Activated CD8-positive, alpha-beta memory T cell treated with anti-CD3 and anti-CD28 coated beads for 1 hour (primary cell): ENCODE measurements around the gene MEIOB.
"Not testable (repeated sequence)": the region's sequence is repeated elsewhere in the genome, so short reads cannot be mapped to it uniquely, and the experiment has no call there.

ENCODE experiments used
- DNase-seq, 2 donors: peaks; one replicate each; pipeline ENCODE4 v3.0.0-alpha.2; 2020; ENCODE audit warnings: low read depth in 1 of 2; ENCODE audit errors: extremely low read depth in 1 of 2

MEIOB gene

DNA sequence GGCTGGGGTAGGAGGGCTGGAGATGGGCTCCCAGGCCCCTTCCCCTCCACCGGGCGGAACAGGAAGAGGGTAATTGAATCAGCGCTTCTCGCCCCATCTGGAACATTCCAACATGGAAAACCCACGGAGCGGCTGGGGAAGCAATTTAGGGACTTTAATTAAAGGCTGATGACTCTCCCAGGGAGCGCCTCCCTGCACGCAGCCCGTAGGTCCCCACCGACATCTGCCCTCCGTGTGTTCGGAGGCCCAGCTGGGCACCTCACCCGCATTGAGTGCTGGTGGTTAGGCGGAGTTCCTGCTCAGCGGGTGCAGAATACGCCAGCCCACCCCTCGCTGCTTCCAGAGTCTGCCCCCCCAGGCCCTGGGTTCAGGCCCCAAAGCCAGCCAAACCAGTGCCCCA is 36.2 kb upstream of the MEIOB start:
- DNase-seq, result no peak

DNA sequence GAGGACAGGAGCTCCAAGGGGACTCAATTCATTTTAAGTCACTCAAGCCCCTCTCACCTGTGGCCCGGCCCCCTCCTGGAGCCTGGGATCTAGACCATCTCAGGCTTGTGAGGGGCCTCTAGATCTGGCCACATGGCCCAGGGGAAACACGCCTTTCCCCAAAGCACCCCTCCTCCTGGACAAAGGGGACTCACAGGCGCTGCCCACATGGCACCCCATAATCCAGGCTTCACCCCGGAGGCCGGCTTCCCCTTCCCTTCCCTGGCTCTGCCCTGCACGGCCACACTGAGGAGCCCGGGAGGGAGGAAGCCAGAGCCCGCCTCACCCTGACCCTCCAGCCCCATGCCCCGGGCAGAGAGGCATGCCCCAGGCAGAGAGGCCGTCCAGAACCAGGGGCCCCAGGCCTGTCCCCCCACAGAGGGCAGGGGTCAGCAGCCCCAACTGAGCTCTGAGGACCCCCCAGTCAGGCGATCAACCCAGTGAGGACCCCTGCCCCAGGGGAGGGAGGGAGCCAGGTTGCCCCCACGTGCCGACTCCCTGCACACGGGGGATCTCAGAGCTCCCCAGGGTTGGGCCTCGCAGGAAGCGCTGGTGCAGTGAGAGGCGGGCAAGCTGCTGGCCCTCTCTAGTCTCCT is 35.4 kb upstream of the MEIOB start:
- DNase-seq, result no peak

DNA sequence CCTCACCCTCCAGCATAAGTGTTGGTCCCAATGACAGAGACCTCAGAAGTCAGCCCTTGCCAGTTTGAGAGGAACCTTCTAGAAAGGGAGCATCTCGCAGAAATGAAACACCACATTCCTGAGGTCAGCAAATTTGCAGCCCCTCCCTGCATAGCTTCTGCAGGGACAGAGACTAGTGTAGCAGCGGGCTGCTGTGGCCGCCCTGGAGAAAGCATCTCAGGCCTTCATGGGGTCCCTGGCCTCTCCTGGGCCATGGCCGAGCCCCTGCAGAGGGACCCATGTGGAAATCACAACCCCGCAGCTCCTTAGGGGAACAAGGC is 34.8 kb upstream of the MEIOB start:
- no peak for DNase-seq

DNA sequence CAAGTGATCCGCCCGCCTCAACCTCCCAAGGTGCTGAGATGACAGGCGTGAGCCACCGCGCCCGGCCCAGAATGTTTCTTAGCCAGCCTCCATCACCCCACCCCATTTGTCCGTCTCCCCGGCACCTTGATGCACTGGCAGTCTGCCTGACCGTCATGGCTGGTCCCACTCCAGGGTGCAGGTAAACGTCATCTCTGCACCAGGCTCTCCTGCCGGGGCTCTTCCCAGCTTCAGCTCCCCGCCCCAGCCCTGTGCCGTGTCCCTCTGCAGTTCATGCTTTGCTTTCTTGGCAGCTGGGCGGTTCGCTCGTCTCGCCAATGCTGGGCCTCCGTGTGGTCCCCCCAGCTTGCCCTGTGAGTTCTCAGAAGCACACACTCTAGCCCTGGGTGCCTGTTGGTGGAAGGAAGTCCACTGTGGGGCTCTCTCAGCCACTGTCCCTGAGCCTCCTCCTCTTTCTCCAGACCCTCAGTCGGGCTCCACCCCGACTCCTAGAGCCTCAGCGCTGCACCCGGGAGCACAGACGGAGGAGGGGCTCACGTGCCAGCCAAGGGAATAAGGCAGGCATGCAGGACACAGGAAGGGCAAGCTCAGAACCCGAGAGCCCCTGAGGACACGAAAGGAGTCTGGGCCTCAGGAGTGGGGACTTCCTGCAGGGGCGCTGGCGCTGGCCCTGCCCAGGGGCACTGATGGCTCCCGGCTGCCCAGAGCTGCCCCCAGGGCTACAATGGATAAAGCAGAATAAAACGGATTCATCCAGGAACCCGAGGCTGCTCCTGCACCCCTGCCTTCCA is 34.3 kb upstream of the MEIOB start:
- no peak for DNase-seq

DNA sequence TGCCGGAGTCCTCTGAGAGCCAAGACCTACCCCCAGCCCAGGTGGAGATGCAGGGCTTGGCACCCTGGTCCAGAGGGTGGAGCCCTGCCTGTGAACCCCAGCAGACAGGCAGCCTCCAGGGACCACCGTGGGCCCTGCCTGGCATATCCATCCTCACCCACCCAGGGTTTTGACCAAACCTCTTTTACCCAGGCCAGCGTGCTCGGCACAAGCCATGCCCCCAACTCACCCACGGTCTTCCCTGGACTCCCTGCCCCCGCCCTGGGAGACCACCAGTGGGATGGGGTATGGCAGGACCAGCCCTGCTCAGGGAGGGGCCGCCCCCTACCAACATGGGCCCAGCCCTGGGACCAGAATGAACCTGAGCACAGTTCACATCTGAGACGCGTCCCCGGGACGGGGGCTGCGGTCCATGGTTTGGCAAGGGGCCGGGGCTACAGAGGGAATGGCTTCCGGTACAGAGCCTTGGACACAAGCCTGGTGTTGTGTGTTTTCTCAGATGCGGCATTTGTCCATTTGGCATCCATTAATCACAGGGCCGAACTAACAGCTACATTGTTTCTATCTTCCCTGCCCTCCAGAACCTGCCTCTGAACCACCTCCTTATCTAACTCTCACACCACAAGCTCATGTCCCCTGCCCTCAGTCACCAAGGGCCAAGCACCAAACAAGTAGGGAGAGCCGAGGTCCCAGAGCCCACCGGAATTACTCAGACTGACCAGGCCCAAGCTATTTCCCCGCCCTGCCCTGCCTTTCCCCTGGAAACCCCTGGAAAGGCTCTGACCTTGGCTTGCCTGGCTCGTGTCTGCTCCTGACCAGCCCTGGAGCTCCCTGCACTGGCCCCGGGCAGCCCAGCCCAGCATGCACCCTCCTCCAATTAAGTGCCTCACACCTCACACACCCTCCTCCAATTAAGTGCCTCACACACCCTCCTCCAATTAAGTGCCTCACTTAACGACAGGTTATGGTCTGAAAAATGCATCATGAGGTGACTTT is 32.2 kb upstream of the MEIOB start:
- DNase-seq, result no peak

DNA sequence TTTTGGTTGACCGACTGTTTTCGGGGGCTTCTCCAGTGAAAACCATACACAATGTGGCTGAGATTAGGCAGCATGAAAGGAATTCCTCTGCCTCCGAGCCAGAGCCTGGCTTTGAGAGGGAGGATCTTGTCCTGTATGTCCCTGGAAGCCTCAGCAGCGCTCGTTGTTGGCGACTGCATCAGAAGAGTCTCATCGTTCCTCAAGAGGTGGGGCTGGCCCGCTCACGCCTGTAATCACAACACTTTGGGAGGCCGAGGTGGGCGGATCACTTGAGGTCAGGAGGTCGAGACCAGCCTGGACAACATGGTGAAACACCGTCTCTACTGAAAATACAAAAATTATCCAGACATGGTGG is 31.2 kb upstream of the MEIOB start:
- no peak for DNase-seq

DNA sequence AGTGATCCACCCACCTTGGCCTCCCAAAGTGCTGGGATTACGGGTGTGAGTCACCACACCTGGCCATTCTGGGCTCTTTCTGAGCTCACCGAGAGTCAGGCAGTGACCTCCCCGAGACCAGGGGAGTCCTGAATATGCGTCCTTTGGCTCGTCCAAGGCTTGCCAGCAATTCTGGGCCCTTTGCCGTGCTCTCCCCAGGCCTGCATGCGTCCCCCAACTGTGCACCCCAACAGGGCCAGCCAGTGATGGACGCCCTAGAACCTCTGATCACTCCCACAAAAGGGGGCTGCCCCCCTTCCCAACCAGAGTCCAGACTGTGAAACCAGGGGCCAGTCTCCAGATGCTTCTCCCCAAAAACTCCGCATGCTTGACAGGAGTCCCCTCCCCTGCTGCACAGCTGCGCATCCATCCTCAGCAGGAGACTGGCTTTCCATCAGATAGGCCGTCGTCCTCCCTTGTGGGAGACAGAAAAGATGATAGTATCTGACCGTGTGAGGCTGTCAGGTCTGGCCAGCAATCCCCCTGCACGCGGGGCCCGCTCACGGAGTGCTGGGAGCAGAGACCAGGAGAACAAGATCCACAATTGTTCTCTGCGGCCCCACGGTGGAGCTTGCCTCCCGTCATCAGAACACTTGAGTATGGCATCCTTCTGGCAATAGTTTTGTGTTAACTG is 30.7 kb upstream of the MEIOB start:
- DNase-seq, result no peak

DNA sequence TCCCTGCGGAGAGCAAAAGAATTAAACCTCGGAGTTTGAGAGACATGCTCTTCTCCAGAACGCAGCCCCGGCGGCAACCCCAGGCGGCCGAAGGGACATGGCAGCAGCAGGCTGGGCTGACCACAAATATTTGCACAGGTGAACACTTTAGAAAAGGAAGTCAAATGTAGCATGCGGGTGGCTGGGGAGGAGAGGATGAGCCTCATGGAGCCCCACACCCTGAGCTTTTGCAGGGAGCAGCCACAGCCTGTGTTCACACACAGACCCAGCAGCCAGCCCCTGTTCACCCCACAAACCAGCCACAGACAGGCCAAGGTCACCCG is 28.4 kb upstream of the MEIOB start:
- no peak for DNase-seq

DNA sequence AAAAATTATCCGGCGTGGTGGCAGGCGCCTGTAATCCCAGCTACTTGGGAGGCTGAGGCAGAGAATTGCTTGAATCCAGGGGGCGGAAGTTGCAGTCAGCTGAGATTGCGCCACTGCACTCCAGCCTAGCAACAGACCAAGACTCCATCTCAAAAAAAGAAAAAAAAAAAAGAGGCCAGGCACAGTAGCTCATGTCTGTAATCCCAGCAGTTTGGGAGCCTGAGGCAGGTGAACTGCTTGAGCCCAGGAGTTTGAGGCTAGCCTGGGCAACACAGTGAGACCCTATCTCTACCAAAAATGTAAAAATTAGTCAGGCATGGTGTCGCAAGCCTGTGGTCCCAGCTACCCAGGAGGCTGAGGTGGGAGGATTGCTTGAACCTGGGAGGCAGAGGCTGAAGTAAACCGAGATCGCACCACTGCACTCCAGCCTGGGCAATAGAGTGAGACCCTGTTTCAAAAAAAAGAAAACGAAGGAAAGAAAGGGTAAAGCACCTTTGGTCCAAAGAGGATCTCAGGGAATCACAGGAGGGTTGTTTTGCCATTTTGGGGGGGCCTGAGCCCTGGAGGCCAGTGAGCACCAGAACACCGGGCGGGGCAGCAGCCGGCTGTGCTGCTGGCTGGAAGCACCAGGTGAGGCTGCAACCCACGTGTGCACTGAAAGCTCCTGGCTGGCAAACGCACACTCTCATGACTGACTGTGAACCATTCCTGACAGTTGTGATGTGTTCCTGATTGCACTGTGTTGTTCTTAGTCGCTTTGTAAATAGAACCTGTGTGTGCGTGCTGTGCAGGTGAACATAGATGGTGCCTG is 27.9 kb upstream of the MEIOB start:
- no peak for DNase-seq

DNA sequence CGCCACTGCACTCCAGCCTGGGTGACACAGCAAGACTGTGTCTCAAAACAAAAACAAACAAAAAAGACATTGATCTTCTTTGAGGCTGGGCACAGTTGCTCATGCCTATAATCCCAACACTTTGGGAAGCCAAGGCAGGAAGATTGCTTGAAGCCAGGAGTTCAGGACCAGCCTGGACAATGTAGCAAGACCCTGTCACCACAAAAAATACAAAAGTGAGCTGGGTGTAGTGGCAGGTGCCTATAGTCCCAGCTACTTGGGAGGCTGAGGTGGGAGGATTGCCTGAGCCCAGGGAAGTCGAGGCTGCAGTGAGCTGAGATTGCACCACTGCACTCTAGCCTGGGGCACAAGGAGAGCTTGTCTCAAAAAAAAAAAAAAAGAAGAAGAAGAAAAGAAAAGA is 25.7 kb upstream of the MEIOB start:
- not testable (repeated sequence) for DNase-seq

DNA sequence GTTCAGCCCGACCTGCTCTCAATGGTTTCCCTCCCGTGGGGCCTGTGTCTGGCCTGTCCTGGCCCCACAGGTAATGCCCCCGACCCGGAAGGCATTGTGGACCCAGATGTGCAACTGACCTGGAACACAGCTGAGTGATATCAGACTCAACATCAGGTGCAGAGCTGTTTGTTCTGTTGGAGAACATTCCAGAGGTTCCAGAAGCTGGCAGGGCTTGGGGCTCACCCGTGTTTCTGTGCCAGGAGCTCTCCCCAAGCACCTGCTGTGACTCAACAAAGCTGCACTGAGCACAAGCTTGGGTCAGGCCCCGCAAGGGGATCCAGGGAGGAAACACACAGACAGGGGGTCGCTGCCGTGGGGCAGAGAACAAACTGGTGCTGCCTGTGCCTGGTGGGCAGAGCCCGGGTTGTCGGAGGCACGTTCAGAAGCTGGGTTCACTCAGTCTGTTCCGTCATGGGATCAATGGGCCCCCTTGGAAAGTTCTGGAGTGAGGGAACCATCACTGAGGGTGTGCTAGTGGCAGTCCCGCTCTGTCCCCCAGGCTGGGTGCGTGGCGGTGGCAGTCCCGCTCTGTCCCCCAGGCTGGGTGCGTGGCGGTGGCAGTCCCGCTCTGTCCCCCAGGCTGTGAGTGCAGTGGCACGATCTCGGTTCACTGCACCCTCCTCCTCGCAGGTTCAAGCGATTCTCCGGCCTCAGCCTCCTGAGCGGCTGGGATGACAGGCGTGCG is 24.1 kb upstream of the MEIOB start:
- DNase-seq, result no peak

DNA sequence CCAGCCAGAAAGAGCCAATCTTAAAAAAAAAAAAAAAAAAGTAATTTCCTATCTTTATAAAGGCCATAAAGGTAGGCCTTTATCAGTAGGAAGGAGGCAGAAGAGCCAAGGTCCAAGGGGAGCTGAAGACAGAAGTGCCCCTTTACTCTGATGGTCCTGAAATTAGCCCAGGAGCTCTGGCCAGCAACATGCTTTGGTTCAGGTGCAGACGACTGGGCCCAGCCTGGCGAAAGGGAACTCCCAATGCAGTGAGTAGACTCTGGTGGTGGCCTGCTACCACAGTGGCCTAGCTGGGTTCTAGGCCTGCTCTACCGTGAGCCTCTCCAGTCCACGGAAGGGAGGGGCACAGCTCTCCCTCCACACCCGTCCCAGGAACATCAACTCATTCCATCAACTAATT is 23.1 kb upstream of the MEIOB start:
- no peak for DNase-seq

DNA sequence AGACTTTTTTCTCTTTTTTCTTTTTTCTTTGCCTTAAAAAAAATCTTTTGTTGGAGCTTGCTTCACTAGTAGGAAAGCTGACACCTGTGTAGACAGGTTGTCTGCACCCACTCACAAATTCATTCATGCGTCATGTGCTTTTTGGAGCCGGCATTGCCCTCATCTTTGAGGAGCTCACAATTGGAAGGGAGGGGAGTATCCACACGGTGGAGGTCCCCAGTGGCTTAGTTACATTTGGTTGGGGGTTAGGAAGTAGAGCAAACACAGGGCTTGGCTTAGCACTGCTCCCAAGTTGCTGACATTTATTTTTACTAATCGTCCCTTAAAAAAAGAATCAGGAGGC is 18.7 kb upstream of the MEIOB start:
- no peak for DNase-seq

DNA sequence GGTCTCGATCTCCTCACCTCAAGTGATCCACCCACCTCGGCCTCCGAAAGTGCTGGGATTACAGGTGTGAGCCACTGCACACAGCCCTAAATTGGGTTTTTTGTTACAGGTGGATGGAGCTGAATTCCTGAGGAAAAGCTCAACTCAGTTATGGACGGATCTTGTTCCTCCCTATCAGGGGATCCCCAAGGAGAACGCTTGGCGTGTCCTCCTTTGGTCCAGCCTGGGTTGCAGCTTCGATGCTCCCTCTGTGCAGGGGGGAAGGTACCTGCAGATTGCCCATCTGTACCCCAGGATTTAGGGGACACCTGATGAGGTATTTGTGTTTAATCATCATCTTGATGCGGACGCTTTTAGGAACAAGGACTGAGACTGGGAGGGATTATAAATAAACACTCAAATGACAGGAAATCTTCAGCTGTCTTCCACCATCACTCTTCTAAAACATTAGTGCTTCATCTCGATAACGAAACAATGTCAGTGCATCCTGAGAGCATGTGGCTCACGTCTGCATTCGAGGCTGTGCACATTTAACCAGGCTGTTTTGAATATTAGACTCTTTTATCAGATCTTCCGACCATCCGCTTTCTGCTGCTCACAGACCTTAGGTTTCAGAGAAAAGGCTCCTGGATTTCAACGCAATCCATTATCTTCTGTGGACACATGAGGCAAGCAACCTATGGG is 18.2 kb upstream of the MEIOB start:
- DNase-seq, result no peak

DNA sequence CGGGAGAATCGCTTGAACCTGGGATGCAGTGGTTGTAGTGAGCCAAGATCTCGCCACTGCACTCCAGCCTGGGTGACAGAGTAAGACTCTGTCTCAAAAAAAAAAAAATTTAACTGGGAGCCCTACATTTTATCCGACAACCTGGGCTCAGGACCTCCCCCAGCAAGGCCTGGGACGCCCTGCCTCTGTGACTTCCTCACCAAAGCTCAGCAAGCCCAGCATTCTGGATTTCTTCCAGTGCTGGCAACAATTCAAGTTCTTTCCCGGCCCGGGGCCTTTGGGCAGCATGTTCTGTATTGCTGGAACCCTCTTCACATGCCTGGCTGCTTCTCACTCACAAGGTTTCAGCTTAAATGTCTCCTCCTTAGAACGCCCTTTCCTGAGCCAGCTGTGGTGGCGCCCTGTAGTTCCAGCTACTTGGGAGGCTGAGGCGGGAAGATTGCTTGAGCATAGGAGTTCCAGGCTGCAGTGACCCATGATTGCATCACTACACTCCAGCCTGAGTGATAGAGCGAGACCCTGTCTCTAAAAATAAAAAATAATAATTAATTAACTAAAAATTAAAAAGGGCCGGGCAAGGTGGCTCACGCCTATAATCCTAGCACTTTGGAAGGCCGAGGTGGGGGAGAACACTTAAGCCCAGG is 15.9 kb upstream of the MEIOB start:
- no peak for DNase-seq

DNA sequence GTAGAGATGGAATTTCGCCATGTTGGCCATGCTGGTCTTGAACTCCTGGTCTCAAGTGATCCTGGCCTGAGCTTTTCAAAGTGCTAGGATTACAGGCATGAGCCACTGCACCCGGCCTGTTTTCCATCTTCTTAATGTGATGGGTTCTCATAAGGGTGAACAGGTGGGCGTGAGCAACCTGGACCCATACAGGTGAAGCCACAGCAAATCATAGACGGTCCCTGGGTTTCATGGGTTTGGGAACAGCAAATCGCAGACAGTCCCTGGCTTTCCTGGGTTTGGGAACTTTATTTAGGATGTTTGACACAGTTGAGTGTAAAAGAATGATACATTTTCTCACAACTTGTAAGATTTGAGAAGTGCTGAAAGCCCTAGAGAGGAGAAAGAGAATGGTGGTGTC is 12.9 kb upstream of the MEIOB start:
- no peak for DNase-seq

DNA sequence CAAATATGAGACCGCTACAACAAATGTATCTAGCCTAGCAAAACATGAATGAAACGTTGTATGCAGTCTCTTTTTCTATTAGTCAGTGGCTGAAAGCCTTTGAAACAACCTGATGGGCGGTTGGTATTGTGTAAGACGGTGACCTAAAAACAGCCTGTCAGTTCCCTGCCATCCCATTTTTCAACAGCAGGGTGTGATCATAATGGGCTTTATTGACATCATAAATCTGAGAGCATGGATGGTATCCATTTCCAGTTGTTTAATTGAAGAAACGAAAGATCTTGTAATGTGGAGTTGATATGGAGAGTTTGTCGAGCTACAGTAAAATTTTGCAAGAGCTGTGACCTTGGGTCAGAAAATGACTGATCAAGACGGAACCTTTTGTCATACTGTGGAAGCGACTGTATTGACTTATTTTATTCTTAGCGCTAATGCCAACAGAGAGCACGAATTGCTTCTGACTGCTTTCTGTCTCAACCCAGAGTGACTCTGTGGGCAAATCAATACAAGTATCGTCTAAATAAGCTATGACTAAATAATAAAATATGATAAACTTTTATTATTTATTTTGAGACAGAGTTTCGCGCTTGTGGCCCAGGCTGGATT is 12.3 kb upstream of the MEIOB start:
- DNase-seq, result no peak

DNA sequence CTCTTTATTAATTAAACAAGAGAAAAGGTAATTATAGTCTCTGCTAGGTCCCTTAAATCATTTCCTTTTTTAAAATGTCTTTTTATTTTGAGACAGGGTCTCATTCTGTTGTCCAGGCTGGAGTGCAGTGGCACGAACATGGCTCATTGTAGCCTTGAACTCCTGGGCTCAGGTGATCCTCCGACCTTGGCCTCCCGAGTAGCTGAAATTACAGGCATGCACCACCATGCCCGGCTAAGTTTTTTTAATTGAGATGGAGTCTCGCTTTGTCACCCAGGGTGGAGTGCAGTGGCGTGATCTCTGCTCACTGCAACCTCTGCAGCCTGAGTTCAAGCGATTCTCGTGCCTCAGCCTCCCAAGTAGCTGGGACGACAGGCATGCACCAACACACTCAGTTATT is 9.2 kb upstream of the MEIOB start:
- not testable (repeated sequence) for DNase-seq

DNA sequence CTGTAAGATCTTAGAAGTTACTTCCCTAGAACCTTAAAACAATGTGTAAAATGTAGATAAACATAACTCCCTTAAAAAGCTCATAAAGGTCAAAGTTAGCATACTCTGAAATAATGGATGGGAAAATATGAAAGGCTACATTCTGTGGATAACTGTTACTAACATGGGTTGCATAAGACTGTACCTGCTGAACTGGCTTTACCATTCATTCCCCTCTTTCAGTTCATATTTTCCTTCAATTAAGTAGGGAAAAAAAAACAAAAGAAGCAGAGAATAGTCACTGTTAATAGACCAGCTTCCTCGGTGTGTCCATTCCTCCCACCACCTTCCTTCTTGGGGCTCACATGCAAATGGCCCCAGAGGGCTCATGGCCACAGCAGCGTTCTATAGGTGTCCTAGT is 7.5 kb upstream of the MEIOB start:
- DNase-seq, result no peak
